ENCODE data around the gene NUP50. TPM values are rescaled to one million over a fixed set of nuclear protein-coding genes. Genes with fewer than 3 reads are reported as not detected.

The NUP50 gene
- total and polyA plus RNA-seq, 2 of the 13 experiments (the other 11 are each of a cell fraction or from before 2014, with no cell fraction given) = 14.2 to 52.4 TPM

DNA sequence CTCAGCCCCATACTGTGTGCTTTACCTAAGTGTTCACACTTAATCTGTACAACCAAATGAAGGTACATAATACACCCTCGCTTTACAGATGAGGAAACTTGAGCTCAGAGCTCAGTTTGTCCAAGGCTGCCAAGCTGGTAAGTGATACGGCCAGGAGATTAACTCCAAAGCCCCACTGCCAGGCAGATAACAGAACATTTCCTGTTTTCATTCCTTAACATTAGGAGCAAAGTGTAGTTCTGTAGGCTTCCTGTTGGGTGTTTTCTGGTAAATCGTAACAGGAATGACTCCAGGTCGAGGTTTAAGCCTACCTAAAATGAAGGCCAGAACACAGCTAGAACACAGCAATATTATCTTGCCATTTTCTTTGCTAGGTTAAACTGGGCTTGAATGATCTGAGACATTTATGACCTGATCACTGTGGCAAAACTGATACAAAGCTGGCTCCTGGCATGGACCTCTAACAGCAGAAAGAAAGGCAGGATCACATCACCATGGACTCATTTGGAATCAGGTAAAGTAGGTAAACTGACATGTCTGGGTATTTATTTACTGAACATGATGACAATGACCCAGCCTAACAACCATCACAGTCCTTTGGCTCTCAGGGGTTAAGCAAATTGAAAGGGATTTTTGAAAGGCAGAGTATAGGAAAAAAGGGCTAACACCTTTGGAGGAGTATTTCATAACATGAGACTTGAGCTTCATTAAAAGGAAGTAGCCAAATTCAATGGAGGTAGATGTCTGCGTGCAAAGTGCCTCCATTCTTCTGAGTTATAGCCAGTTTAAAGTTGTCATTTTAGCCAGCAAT lies 3.9 kb upstream of the NUP50 start (continued):
- TF ChIP-seq MNT (IDR thresholded peaks at IDR 0.05) (no peak), ZNF670 (CRISPR knock-in tag; IDR thresholded peaks at IDR 0.05; ENCODE audit: borderline replicate concordance) (0 out of 2 replicates have a peak, but pooled peaks have one; percentile 7), YEATS4 (CRISPR knock-in tag; IDR thresholded peaks at IDR 0.05; ENCODE audit: borderline replicate concordance) (no peak), FOXA3 (CRISPR knock-in tag; IDR thresholded peaks at IDR 0.05) (peak; percentile 18; the same call in 1 of the 2 replicates), U2AF2 (IDR thresholded peaks at IDR 0.05; ENCODE audit: low read depth, low read length) (no peak), FOXP4 (CRISPR knock-in tag; IDR thresholded peaks at IDR 0.05) (peak; percentile 74), MEIS2 (CRISPR knock-in tag; IDR thresholded peaks at IDR 0.05) (no peak), POLR2A (IDR thresholded peaks at IDR 0.05; ENCODE audit: insufficient read depth in 1 of 2, low read depth in 2 of 2, low read length in 2 of 2) (0 out of 4 replicates have a peak, but pooled peaks of 1 of the 2 experiments have one; percentile 10), ZNF235 (CRISPR knock-in tag; IDR thresholded peaks at IDR 0.05; ENCODE audit: borderline replicate concordance) (no peak), HMGXB3 (CRISPR knock-in tag; IDR thresholded peaks at IDR 0.05; ENCODE audit: borderline replicate concordance) (no peak), ZNF615 (CRISPR knock-in tag; IDR thresholded peaks at IDR 0.05; ENCODE audit: borderline replicate concordance) (no peak)
- TF ChIP-seq, protein P1, sequence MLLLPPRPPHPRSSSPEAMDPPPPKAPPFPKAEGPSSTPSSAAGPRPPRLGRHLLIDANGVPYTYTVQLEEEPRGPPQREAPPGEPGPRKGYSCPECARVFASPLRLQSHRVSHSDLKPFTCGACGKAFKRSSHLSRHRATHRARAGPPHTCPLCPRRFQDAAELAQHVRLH (CRISPR knock-in tag; IDR thresholded peaks at IDR 0.05; ENCODE audit: borderline replicate concordance, low read depth) = no peak; the same call in 1 of the 2 replicates
- TF ChIP-seq, protein P2, sequence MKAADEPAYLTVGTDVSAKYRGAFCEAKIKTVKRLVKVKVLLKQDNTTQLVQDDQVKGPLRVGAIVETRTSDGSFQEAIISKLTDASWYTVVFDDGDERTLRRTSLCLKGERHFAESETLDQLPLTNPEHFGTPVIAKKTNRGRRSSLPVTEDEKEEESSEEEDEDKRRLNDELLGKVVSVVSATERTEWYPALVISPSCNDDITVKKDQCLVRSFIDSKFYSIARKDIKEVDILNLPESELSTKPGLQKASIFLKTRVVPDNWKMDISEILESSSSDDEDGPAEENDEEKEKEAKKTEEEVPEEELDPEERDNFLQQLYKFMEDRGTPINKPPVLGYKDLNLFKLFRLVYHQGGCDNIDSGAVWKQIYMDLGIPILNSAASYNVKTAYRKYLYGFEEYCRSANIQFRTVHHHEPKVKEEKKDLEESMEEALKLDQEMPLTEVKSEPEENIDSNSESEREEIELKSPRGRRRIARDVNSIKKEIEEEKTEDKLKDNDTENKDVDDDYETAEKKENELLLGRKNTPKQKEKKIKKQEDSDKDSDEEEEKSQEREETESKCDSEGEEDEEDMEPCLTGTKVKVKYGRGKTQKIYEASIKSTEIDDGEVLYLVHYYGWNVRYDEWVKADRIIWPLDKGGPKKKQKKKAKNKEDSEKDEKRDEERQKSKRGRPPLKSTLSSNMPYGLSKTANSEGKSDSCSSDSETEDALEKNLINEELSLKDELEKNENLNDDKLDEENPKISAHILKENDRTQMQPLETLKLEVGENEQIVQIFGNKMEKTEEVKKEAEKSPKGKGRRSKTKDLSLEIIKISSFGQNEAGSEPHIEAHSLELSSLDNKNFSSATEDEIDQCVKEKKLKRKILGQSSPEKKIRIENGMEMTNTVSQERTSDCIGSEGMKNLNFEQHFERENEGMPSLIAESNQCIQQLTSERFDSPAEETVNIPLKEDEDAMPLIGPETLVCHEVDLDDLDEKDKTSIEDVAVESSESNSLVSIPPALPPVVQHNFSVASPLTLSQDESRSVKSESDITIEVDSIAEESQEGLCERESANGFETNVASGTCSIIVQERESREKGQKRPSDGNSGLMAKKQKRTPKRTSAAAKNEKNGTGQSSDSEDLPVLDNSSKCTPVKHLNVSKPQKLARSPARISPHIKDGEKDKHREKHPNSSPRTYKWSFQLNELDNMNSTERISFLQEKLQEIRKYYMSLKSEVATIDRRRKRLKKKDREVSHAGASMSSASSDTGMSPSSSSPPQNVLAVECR (CRISPR knock-in tag; IDR thresholded peaks at IDR 0.05; ENCODE audit: borderline replicate concordance) = no peak
- TF ChIP-seq, protein P3, sequence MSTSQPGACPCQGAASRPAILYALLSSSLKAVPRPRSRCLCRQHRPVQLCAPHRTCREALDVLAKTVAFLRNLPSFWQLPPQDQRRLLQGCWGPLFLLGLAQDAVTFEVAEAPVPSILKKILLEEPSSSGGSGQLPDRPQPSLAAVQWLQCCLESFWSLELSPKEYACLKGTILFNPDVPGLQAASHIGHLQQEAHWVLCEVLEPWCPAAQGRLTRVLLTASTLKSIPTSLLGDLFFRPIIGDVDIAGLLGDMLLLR (CRISPR knock-in tag; IDR thresholded peaks at IDR 0.05) = no peak
